ENCODE measurements around the gene DAB2IP. TPM values are rescaled to one million over a fixed set of nuclear protein-coding genes. Genes with fewer than 3 reads are reported as not detected.

Gene DAB2IP
- total RNA-seq, 3 donors from 2014 or later = 109 to 157 (median 111) TPM

GRCh38 chr9:121662891-121663580, 11.6 kb downstream of the DAB2IP start:
- intact Hi-C loops (cut with DNase I, micrococcal nuclease) = no loop called here
- Histone ChIP-seq H3K36me3 (ENCODE audit: low read depth) (no peaks in the 10 kb centered on the region), H3K9me3 (no peaks in the 10 kb centered on the region), H3K4me3 (no peak overlapping the region), H3K4me1 (ENCODE audit: low read depth) (peaks cover 4% of the 10 kb centered on the region)
- no peak for ATAC-seq
- TF ChIP-seq, protein P1, sequence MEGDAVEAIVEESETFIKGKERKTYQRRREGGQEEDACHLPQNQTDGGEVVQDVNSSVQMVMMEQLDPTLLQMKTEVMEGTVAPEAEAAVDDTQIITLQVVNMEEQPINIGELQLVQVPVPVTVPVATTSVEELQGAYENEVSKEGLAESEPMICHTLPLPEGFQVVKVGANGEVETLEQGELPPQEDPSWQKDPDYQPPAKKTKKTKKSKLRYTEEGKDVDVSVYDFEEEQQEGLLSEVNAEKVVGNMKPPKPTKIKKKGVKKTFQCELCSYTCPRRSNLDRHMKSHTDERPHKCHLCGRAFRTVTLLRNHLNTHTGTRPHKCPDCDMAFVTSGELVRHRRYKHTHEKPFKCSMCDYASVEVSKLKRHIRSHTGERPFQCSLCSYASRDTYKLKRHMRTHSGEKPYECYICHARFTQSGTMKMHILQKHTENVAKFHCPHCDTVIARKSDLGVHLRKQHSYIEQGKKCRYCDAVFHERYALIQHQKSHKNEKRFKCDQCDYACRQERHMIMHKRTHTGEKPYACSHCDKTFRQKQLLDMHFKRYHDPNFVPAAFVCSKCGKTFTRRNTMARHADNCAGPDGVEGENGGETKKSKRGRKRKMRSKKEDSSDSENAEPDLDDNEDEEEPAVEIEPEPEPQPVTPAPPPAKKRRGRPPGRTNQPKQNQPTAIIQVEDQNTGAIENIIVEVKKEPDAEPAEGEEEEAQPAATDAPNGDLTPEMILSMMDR (IDR thresholded peaks at IDR 0.05) = no peak
- DNase-seq = peak in 1 of 3 donors; percentile 31

DNA sequence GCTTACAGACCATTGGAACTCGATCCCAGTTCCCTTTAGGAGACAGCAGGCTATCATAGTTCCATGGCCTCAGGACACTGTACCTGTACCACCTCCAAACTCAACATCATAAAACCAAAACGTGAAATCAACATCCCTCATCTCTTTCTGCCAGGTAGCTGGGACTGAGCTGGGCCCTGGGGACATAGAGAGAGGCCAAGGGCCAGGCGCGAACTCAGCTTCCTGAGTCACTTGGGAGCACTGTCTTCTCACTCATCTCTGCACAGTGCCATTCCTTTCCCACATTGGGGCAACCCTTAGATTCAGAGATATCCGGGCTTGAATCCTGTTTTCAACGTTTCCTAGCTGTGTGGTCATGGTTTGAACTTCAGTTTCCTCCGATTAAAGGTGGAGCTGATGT, 12.2 kb downstream of the DAB2IP start:
- Histone ChIP-seq H3K4me3 (no peak overlapping the region), H3K4me1 (ENCODE audit: low read depth) (peaks cover 4% of the 10 kb centered on the region), H3K9me3 (no peaks in the 10 kb centered on the region), H3K36me3 (ENCODE audit: low read depth) (no peaks in the 10 kb centered on the region)
- DNase-seq (peak in 1 of 3 donors; percentile 19), ATAC-seq (no peak)
- intact Hi-C loops (cut with DNase I, micrococcal nuclease) = no loop called here
- TF ChIP-seq, protein P1 (IDR thresholded peaks at IDR 0.05) = no peak

- TF ChIP-seq, protein P1 (IDR thresholded peaks at IDR 0.05) = no peak
- no peaks in the 10 kb centered on the region for H3K36me3 ChIP-seq (ENCODE audit: low read depth)
- ATAC-seq = peak; percentile 8
- intact Hi-C loops (cut with DNase I, micrococcal nuclease) = no loop called here
- no peak overlapping the region for H3K4me3 ChIP-seq
- DNase-seq = peak in 1 of 3 donors; percentile 12
- peaks cover 4% of the 10 kb centered on the region for H3K4me1 ChIP-seq (ENCODE audit: low read depth)
- no peaks in the 10 kb centered on the region for H3K9me3 ChIP-seq
Measured at GRCh38 chr9:121666294-121666693, 14.9 kb downstream of the DAB2IP start.

DNA sequence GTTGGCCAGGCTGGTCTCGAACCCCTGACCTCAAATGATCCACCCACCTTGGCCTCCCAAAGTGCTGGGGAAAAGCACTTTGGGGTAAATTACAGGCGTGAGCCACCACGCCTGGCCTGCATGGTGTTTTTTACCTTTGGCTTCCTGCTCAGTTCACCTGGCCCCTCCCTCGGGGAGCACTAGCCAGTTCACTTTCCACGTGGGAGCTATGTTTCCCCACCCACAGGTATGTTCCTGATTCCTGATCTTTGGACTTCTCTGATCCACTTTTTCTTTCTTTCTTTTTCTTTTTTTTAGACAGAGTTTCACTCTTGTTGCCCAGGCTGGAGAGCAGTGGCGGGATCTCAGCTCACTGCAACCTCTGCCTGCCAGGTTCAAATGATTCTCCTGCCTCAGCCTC, 15.8 kb downstream of the DAB2IP start:
- Histone ChIP-seq H3K4me3 (no peak overlapping the region), H3K36me3 (ENCODE audit: low read depth) (no peaks in the 10 kb centered on the region), H3K9me3 (no peaks in the 10 kb centered on the region), H3K4me1 (ENCODE audit: low read depth) (peaks cover 4% of the 10 kb centered on the region)
- intact Hi-C loops (cut with DNase I, micrococcal nuclease) = no loop called here
- ATAC-seq = peak; percentile 99
- TF ChIP-seq, protein P1 (IDR thresholded peaks at IDR 0.05) = no peak
- DNase-seq = peak; percentile 78 to 84 (median 81)

DNA sequence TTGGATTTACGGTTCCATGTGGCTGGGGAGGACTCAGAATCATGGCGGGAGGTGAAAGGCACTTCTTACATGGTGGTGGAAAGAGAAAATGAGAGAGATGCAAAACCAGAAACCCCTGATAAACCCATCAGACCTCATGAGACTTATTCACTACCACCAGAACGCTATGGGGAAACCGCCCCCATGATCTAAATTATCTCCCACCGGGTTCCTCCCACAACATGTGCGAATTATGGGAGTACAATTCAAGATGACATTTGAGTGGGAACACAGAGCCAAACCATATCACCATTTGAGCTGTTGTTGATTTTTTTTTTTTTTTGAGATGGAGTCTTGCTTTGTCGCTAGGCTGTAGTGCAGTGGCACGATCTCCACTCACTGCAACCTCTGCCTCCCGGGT, 16.5 kb downstream of the DAB2IP start:
- Histone ChIP-seq H3K4me3 (no peak overlapping the region), H3K4me1 (ENCODE audit: low read depth) (peaks cover under 1% of the 10 kb centered on the region), H3K36me3 (ENCODE audit: low read depth) (no peaks in the 10 kb centered on the region), H3K9me3 (no peaks in the 10 kb centered on the region)
- ATAC-seq (no peak), DNase-seq (no peak)
- intact Hi-C loops (cut with DNase I, micrococcal nuclease) = no loop called here
- TF ChIP-seq, protein P1 (IDR thresholded peaks at IDR 0.05) = no peak
